Measurements from ENCODE around the gene XXYLT1.

- TF ChIP-seq CTCF (IDR thresholded peaks at IDR 0.05; ENCODE audit: insufficient read depth, low read length, poor library complexity, severe bottlenecking) (no peak), EZH2phosphoT487 (conservative IDR thresholded peaks at IDR 0.05; ENCODE audit: low read length) (no peak)
These were observed 128.4 kb downstream of the XXYLT1 start for GRCh38 chr3:195142519-195142918.

Data from SU-DHL-6 (cell line).